T-helper 1 cell treated with Interleukin-12 subunit alpha and Interleukin-12 subunit beta and Interleukin-4 antibody, amounts not matched to agents 30 μg/mL and 1 μg/mL, for 36 hours (primary cell): Measurements from ENCODE around the gene PDGFRA.

Source experiments
- H3K27ac Mint-ChIP-seq: one replicate; pipeline ENCODE4 v1.8.0; 2021; ENCODE audit warnings: mild to moderate bottlenecking, mixed read lengths
- H3K27me3 Mint-ChIP-seq: one replicate; pipeline ENCODE4 v1.8.0; 2021; ENCODE audit warnings: low read depth, mixed read lengths
- H3K36me3 Mint-ChIP-seq: one replicate; pipeline ENCODE4 v1.8.0; 2021; ENCODE audit warnings: low read depth, mixed read lengths
- H3K4me1 Mint-ChIP-seq: one replicate; pipeline ENCODE4 v1.8.0; 2021; ENCODE audit warnings: low read depth, mixed read lengths
- H3K4me3 Mint-ChIP-seq: one replicate; pipeline ENCODE4 v1.8.0; 2021; ENCODE audit warnings: mild to moderate bottlenecking, moderate library complexity, mixed read lengths
- H3K9me3 Mint-ChIP-seq: one replicate; pipeline ENCODE4 v1.8.0; 2021; ENCODE audit warnings: mixed read lengths

PDGFRA gene

DNA sequence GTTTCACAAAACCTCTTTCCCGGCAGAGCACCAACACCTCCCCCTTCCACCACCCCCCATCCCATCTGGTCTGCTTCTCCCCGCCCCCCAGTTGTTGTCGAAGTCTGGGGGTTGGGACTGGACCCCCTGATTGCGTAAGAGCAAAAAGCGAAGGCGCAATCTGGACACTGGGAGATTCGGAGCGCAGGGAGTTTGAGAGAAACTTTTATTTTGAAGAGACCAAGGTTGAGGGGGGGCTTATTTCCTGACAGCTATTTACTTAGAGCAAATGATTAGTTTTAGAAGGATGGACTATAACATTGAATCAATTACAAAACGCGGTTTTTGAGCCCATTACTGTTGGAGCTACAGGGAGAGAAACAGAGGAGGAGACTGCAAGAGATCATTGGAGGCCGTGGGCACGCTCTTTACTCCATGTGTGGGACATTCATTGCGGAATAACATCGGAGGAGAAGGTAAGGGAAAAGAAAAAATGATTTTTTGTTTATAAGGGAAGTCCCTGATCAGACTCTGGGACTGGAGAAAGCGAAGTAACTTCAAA is at the start of gene PDGFRA:
Gene PDGFRA (plus strand): TSS at position 333 of the 541 bp plus-strand sequence. CDS start 29,476 bp downstream, outside the sequence.
- H3K27me3 Mint-ChIP-seq, result peaks cover 87% of the 10 kb centered on the region

GRCh38 chr4:54184581-54184980 is 44.5 kb upstream of the PDGFRA start:
- Mint-ChIP-seq H3K27me3 (no peaks in the 10 kb centered on the region), H3K9me3 (no peaks in the 10 kb centered on the region), H3K4me3 (no peak overlapping the region), H3K36me3 (no peaks in the 10 kb centered on the region), H3K4me1 (no peaks in the 10 kb centered on the region), H3K27ac (no peak overlapping the region)

More for the DNA sequence above, at the start of gene PDGFRA:
- Mint-ChIP-seq H3K4me1 (peaks cover 18% of the 10 kb centered on the region), H3K9me3 (no peaks in the 10 kb centered on the region), H3K36me3 (no peaks in the 10 kb centered on the region), H3K27ac (peak within 1 kb of the TSS; percentile 80), H3K4me3 (peak within 1 kb of the TSS; percentile 25)

GRCh38 chr4:54185044-54185780 is 43.9 kb upstream of the PDGFRA start:
- Mint-ChIP-seq H3K9me3 (no peaks in the 10 kb centered on the region), H3K4me3 (no peak overlapping the region), H3K27ac (no peak overlapping the region), H3K27me3 (no peaks in the 10 kb centered on the region), H3K4me1 (no peaks in the 10 kb centered on the region), H3K36me3 (no peaks in the 10 kb centered on the region)

- H3K27ac Mint-ChIP-seq, result no peak overlapping the region
- no peaks in the 10 kb centered on the region for H3K4me1 Mint-ChIP-seq
- no peaks in the 10 kb centered on the region for H3K36me3 Mint-ChIP-seq
- H3K4me3 Mint-ChIP-seq, result no peak overlapping the region
- no peaks in the 10 kb centered on the region for H3K9me3 Mint-ChIP-seq
- no peaks in the 10 kb centered on the region for H3K27me3 Mint-ChIP-seq
Measured at GRCh38 chr4:54185866-54186265, 43.2 kb upstream of the PDGFRA start.

DNA sequence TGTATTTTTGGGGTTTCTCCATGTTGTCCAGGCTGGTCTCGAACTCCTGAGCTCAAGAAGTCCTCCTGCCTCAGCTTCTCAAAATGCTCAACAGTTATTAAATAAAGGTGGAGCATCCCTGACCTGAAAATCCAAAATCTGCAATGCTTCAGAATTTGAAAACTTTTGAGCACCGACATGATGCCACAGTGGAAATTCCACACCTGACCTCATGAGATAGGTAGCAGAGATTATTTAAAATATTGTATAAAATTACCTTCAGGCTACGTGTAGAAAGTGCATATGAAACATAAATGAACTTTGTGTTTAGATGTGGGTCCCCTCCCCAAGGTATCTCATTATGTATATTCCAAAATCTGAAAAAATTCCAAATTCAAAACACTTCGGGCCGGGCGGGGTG is 42.7 kb upstream of the PDGFRA start:
- no peak overlapping the region for H3K27ac Mint-ChIP-seq
- no peaks in the 10 kb centered on the region for H3K4me1 Mint-ChIP-seq
- no peaks in the 10 kb centered on the region for H3K36me3 Mint-ChIP-seq
- no peaks in the 10 kb centered on the region for H3K27me3 Mint-ChIP-seq
- H3K4me3 Mint-ChIP-seq, result no peak overlapping the region
- H3K9me3 Mint-ChIP-seq, result no peaks in the 10 kb centered on the region

- no peaks in the 10 kb centered on the region for H3K4me1 Mint-ChIP-seq
Measured at GRCh38 chr4:54187148-54187547, 41.9 kb upstream of the PDGFRA start.

DNA sequence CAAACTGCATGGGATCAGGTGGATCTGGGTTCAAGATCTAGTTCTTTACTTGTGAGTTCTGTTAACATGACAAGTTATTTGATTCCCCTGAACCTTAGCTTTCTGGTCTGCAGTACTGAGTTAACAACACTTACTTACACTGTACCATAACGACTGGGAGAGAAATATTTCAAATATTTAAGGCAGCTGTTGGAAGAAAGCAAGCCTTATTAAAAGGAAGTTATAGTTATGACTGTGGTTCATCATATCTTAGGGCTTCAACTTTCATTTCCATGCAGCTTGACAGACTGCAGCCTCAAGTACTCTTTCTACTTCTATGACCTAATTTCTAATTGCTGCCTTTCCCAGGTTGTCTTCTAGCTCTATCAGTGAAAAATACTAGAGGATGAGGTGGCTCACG is 40.0 kb upstream of the PDGFRA start:
- Mint-ChIP-seq H3K4me1 (no peaks in the 10 kb centered on the region), H3K27ac (no peak overlapping the region), H3K27me3 (no peaks in the 10 kb centered on the region), H3K4me3 (no peak overlapping the region), H3K36me3 (no peaks in the 10 kb centered on the region), H3K9me3 (no peaks in the 10 kb centered on the region)

More at GRCh38 chr4:54187148-54187547, 41.9 kb upstream of the PDGFRA start:
- Mint-ChIP-seq H3K9me3 (no peaks in the 10 kb centered on the region), H3K4me3 (no peak overlapping the region), H3K36me3 (no peaks in the 10 kb centered on the region), H3K27ac (no peak overlapping the region), H3K27me3 (no peaks in the 10 kb centered on the region)

DNA sequence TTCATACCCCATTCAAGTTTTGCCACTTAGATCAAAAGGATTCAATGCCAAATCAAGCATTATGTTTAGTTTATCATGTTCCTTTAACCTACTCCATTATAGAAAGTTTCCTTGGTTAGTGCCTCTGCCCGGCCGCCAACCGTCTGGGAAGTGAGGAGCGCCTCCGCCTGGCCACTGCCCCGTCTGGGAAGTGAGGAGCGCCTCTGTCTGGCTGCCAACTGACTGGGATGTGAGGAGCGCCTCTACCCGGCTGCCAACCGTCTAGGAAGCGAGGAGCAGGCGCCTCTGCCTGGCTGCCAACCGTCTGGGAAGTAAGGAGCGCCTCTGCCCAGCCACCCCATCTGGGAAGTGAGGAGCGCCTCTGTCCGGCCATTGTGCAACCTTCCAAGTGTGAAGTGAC is 36.3 kb upstream of the PDGFRA start:
- H3K9me3 Mint-ChIP-seq, result no peaks in the 10 kb centered on the region
- no peaks in the 10 kb centered on the region for H3K27me3 Mint-ChIP-seq
- no peak overlapping the region for H3K4me3 Mint-ChIP-seq
- H3K4me1 Mint-ChIP-seq, result no peaks in the 10 kb centered on the region
- H3K27ac Mint-ChIP-seq, result no peak overlapping the region
- H3K36me3 Mint-ChIP-seq, result no peaks in the 10 kb centered on the region

- peaks cover 3% of the 10 kb centered on the region for H3K27me3 Mint-ChIP-seq
- no peak overlapping the region for H3K4me3 Mint-ChIP-seq
- H3K27ac Mint-ChIP-seq, result no peak overlapping the region
- no peaks in the 10 kb centered on the region for H3K9me3 Mint-ChIP-seq
- H3K4me1 Mint-ChIP-seq, result no peaks in the 10 kb centered on the region
- H3K36me3 Mint-ChIP-seq, result no peaks in the 10 kb centered on the region
Measured at GRCh38 chr4:54197926-54198325, 31.2 kb upstream of the PDGFRA start.

DNA sequence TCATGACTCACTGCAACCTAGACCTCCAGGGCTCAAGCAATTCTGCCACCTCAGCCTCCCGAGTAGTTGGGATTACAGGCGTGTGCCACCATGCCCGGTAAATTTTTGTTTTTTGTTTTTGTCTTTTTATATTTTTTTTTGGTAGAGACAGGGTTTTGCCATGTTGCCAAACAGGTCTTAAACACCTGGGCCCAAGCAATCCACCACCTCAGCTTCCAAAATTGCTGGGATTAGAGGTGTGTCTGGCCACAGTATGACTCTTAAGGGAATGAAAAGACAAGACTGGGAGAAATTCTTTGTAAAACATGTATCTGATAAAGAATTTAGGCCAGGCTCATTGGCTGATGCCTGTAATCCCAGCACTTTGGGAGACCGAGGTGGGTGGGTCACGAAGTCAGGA is 29.2 kb upstream of the PDGFRA start:
- H3K27me3 Mint-ChIP-seq, result peaks cover 3% of the 10 kb centered on the region
- no peak overlapping the region for H3K27ac Mint-ChIP-seq
- H3K9me3 Mint-ChIP-seq, result no peaks in the 10 kb centered on the region
- no peaks in the 10 kb centered on the region for H3K4me1 Mint-ChIP-seq
- H3K4me3 Mint-ChIP-seq, result no peak overlapping the region
- H3K36me3 Mint-ChIP-seq, result no peaks in the 10 kb centered on the region

GRCh38 chr4:54209617-54210016 is 19.5 kb upstream of the PDGFRA start:
- Mint-ChIP-seq H3K36me3 (no peaks in the 10 kb centered on the region), H3K9me3 (no peaks in the 10 kb centered on the region), H3K4me3 (no peak overlapping the region), H3K4me1 (no peaks in the 10 kb centered on the region), H3K27me3 (no peaks in the 10 kb centered on the region), H3K27ac (no peak overlapping the region)

DNA sequence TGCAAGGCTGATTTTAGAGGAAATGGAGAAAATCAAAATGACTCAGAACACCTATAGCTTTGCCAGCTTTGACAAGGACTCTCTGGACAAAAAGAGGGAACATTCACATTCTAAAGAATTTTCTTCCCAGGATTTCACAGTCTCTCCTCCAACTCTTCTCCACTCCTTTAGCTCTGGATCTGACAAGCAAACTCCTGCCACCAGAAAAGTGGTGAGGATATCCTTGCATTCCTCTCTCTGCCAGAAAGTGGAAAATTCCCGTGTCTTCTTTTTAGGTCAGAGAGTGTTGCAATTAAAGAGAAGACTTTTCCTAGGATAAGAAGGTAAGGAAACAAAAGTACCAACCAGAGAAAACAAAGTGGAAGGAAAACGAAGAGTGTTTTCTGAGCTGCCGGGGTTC is 16.1 kb upstream of the PDGFRA start:
- no peak overlapping the region for H3K4me3 Mint-ChIP-seq
- peaks cover 4% of the 10 kb centered on the region for H3K4me1 Mint-ChIP-seq
- no peaks in the 10 kb centered on the region for H3K36me3 Mint-ChIP-seq
- peaks cover 6% of the 10 kb centered on the region for H3K27me3 Mint-ChIP-seq
- no peak overlapping the region for H3K27ac Mint-ChIP-seq
- H3K9me3 Mint-ChIP-seq, result no peaks in the 10 kb centered on the region

GRCh38 chr4:54213761-54214160 is 15.3 kb upstream of the PDGFRA start:
- Mint-ChIP-seq H3K9me3 (no peaks in the 10 kb centered on the region), H3K36me3 (no peaks in the 10 kb centered on the region), H3K4me1 (peaks cover 4% of the 10 kb centered on the region), H3K27ac (no peak overlapping the region), H3K27me3 (peaks cover 9% of the 10 kb centered on the region), H3K4me3 (no peak overlapping the region)

DNA sequence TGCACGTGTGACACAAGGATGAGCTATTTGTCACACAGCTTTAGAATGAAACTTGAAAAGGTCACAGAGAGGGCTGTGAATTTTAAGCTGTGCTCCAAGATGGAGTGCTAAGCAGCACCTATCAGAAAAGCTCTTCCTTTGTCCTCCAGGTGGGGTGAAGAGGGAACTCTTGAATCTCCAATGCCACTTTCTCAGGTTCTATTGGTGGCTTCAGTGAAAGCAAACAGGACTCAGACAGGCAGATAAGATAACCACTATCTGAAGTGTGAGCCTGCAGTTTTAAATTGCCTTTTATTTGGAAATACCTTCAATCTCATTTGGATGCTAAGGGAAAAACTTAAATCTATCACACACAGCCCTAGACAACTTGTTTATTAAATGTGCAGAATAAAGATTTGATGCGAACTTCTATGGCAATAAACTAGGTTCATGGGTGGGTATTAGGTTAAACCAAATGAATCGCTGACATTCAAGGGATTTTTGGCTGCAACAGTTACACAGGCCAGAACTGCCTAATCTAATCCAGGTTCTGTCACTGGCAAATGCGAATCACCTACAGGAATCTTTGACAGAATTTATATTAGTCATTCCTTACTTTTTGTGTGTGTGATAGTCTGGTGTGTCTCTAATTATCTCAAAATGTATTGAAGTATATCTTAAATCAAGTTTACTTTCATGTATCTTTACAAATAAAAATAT is 13.6 kb upstream of the PDGFRA start:
- Mint-ChIP-seq H3K4me1 (peaks cover 4% of the 10 kb centered on the region), H3K4me3 (no peak overlapping the region), H3K27me3 (peaks cover 16% of the 10 kb centered on the region), H3K27ac (no peak overlapping the region), H3K36me3 (no peaks in the 10 kb centered on the region), H3K9me3 (no peaks in the 10 kb centered on the region)
